Esophagus (tissue), 2 donors: ENCODE results near the gene TRAF1. TPM values are rescaled to one million over a fixed set of nuclear protein-coding genes. Genes with fewer than 3 reads are reported as not detected.

Experiments
- H3K27ac ChIP-seq, 2 donors: one replicate each; pipeline ENCODE4 v1.5.1; 2013; ENCODE audit warnings: low read depth in 2 of 2, mild to moderate bottlenecking in 2 of 2, inconsistent platforms in 1 of 2, low read length in 1 of 2, moderate library complexity in 1 of 2
- H3K27me3 ChIP-seq, 2 donors: one replicate each; pipeline ENCODE4 v1.6.1; 2013; ENCODE audit warnings: low read length in 2 of 2, control low read depth in 1 of 2, mild to moderate bottlenecking in 1 of 2; ENCODE audit not compliant: insufficient read depth in 2 of 2, control insufficient read depth in 1 of 2
- H3K36me3 ChIP-seq, 2 donors: one replicate each; pipeline ENCODE4 v1.6.1; 2013; ENCODE audit warnings: low read length in 1 of 2; ENCODE audit not compliant: control insufficient read depth in 2 of 2, insufficient read depth in 2 of 2
- H3K4me1 ChIP-seq, 2 donors: one replicate each; pipeline ENCODE4 v1.6.1; 2013; ENCODE audit warnings: low read length in 1 of 2; ENCODE audit not compliant: control insufficient read depth in 2 of 2, insufficient read depth in 2 of 2
- H3K4me3 ChIP-seq, 2 donors: one replicate each; pipeline ENCODE4 v1.5.1; 2013; ENCODE audit warnings: low read length in 2 of 2, mild to moderate bottlenecking in 2 of 2, low read depth in 1 of 2, moderate library complexity in 1 of 2
- H3K9me3 ChIP-seq, 2 donors: one replicate each; pipeline ENCODE4 v1.6.1; 2013; ENCODE audit warnings: mild to moderate bottlenecking in 2 of 2, low read depth in 1 of 2, low read length in 1 of 2, moderate library complexity in 1 of 2; ENCODE audit not compliant: control insufficient read depth in 2 of 2, insufficient read depth in 1 of 2
- WGBS, 2 donors: extraction: QIAGEN DNeasy Blood & Tissue Kit; methylation state at CpG; one replicate each; pipeline ENCODE4 v1.1.7; 2013; 5-methylcytosine and 5-hydroxymethylcytosine counted together
- polyA plus RNA-seq, 2 donors: library from polyadenylated mRNA; stranded (reverse); fragments of 200-250 nt; gene quantifications; one replicate each; pipeline ENCODE4 v1.2.3, GENCODE V29; 2013
- donor health status: healthy with polysubstance abuse.
- donor health status: Bipolar disorder and iron deficiency.

The TRAF1 gene
- polyA plus RNA-seq, 2 donors, result 2.7 to 6.1 TPM

GRCh38 chr9:120857902-120858301 lies 68.7 kb downstream of the TRAF1 start:
- WGBS, 2 donors, result 88 to 92% methylated on average over 11 of the region's 11 CpGs

GRCh38 chr9:120857481-120857880 lies 69.1 kb downstream of the TRAF1 start:
- Histone ChIP-seq H3K36me3 (peaks cover 16 to 31% of the 10 kb centered on the region in 2 donors), H3K27me3 (no peaks in the 10 kb centered on the region)

More at GRCh38 chr9:120857902-120858301, 68.7 kb downstream of the TRAF1 start:
- H3K4me1 ChIP-seq, result no peaks in the 10 kb centered on the region
- no peaks in the 10 kb centered on the region for H3K9me3 ChIP-seq
- H3K27me3 ChIP-seq, result no peaks in the 10 kb centered on the region
- H3K27ac ChIP-seq, result no peak overlapping the region
- H3K36me3 ChIP-seq, result peaks cover 20 to 33% of the 10 kb centered on the region in 2 donors
- H3K4me3 ChIP-seq, result no peak overlapping the region

GRCh38 chr9:120856700-120857099 lies 69.9 kb downstream of the TRAF1 start:
- WGBS, 2 donors, result 68 to 69% methylated on average over 4 of the region's 4 CpGs
- peaks cover 9 to 26% of the 10 kb centered on the region in 2 donors for H3K36me3 ChIP-seq

More at GRCh38 chr9:120857481-120857880, 69.1 kb downstream of the TRAF1 start:
- 75 to 77% methylated on average over 6 to 7 of the region's 7 CpGs for WGBS, 2 donors
- H3K4me3 ChIP-seq, result no peak overlapping the region
- no peak overlapping the region for H3K27ac ChIP-seq
- H3K4me1 ChIP-seq, result no peaks in the 10 kb centered on the region
- H3K9me3 ChIP-seq, result no peaks in the 10 kb centered on the region

DNA sequence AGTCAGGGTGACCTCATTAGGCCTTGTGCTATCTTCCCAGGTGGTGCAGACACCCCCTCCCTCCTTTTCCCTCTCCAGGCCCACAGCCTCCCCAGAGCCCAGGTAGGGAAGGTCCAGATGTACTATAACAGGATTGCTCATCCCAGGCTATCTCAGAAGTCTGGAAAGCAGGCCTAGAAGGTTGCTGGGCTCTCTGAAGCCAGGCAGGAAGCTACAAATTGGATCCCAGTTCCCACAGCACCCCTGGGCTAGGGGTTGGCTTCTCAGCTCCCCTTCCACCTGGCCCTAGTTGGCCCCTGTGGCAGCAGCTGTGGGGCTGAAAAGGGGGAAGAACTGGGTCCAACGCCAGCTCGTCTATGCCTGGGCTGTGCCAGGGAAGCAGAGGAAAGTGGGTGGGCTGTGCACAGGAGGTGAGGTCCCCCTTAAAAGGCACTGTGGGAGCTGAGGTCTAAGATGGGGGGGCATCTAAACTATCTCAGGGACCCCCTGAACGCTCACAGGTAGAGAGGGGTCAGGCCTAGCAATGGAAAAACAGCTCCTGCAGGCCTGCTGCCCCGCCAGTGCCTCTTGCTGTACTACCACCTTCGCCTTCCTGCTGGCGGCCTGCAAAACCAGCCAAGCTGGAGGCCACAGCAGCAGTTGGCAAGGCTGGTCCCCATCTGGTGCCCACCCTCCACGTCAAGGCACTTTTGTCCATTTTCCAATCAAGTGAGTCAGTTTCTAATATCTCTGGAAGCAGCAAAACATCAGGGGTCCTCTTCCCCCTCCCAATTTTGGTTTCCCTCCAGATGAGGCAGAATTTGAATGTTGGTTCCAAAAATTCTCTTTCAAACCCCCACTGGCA lies 70.5 kb downstream of the TRAF1 start:
- WGBS, 2 donors, result 93 to 94% methylated on average over 7 of the region's 7 CpGs
- H3K36me3 ChIP-seq, result peaks cover 9 to 29% of the 10 kb centered on the region in 2 donors
- no peak overlapping the region for H3K4me3 ChIP-seq
- H3K27me3 ChIP-seq, result no peaks in the 10 kb centered on the region
- H3K27ac ChIP-seq, result no peak overlapping the region
- no peaks in the 10 kb centered on the region for H3K9me3 ChIP-seq
- H3K4me1 ChIP-seq, result no peaks in the 10 kb centered on the region

More at GRCh38 chr9:120856700-120857099, 69.9 kb downstream of the TRAF1 start:
- no peak overlapping the region for H3K27ac ChIP-seq
- no peak overlapping the region for H3K4me3 ChIP-seq
- no peaks in the 10 kb centered on the region for H3K27me3 ChIP-seq
- H3K4me1 ChIP-seq, result no peaks in the 10 kb centered on the region
- H3K9me3 ChIP-seq, result no peaks in the 10 kb centered on the region

- Histone ChIP-seq H3K27me3 (no peaks in the 10 kb centered on the region), H3K4me3 (no peak overlapping the region), H3K36me3 (peaks cover 9 to 19% of the 10 kb centered on the region in 2 donors), H3K4me1 (no peaks in the 10 kb centered on the region), H3K9me3 (no peaks in the 10 kb centered on the region), H3K27ac (no peak overlapping the region)
- WGBS, 2 donors, result 80 to 84% methylated on average over 3 of the region's 3 CpGs
Observed at GRCh38 chr9:120854596-120855327, 71.8 kb downstream of the TRAF1 start.

- H3K36me3 ChIP-seq, result peaks cover 4 to 15% of the 10 kb centered on the region in 2 donors
- H3K4me1 ChIP-seq, result no peaks in the 10 kb centered on the region
- H3K27me3 ChIP-seq, result no peaks in the 10 kb centered on the region
- H3K4me3 ChIP-seq, result no peak overlapping the region
- H3K9me3 ChIP-seq, result no peaks in the 10 kb centered on the region
- WGBS, 2 donors, result 79 to 90% methylated on average over 6 of the region's 6 CpGs
- H3K27ac ChIP-seq, result no peak overlapping the region
Observed at GRCh38 chr9:120853198-120853597, 73.4 kb downstream of the TRAF1 start.

Other genes with a start within 250 kb of the TRAF1 start
- gene MEGF9, start 212.3 kb downstream of the TRAF1 start, polyA plus RNA-seq, result 1 to 10 TPM; 7.3 to 8.0 TPM
- 10 to 100 TPM in 1 of 2 donors, 1 to 10 TPM in 1; 7.1 to 15.7 TPM for gene FBXW2, start 133.4 kb downstream of the TRAF1 start, polyA plus RNA-seq
- gene PSMD5, start 83.9 kb downstream of the TRAF1 start, polyA plus RNA-seq, result 10 to 100 TPM; 12.1 to 15.8 TPM
- 10 to 100 TPM; 22.3 to 28.8 TPM for gene PHF19, start 49.6 kb downstream of the TRAF1 start, polyA plus RNA-seq
- gene C5, start 123.5 kb upstream of the TRAF1 start, polyA plus RNA-seq, result 1 to 10 TPM; 1.0 to 1.7 TPM
- 1 to 10 TPM; 4.0 to 5.5 TPM for gene CNTRL, start 148.2 kb upstream of the TRAF1 start, polyA plus RNA-seq